IMR-90 (cell line): ENCODE data around the gene ATP11A. TPM values are rescaled to one million over a fixed set of nuclear protein-coding genes. Genes with fewer than 3 reads are reported as not detected.
"Not testable (repeated sequence)": the region's sequence is repeated elsewhere in the genome, so short reads cannot be mapped to it uniquely, and the experiment has no call there.

ENCODE experiments used
- ATAC-seq: fragments of 200-7000 bp; cut with Tn5 transposase; 2 replicates; pipeline ENCODE4 v1.9.1; 2020; ENCODE audit warnings: low read depth, mild to moderate bottlenecking, moderate library complexity
- BruUV-seq: library from RNA; stranded (reverse); fragments of 400-500 nt; replicated peaks from 2 replicates; lab custom pipeline; 2021; lab: Mats Ljungman, UMichigan
- CTCF ChIA-PET: fragments of 300-600 bp; formaldehyde crosslinking; extraction: SDS; loops from one replicate; lab custom pipeline; 2021; ENCODE audit warnings: antibody characterized with exemption; lab: Yijun Ruan, JAX
- POLR2A ChIA-PET: fragments of 300-600 bp; sonication (Branson Sonifier 250); formaldehyde crosslinking; loops from one replicate; lab custom pipeline; 2022; ENCODE audit warnings: antibody characterized with exemption; ENCODE audit not compliant: unreplicated experiment; lab: Charles Lee
- DNase-seq: peaks from one replicate; pipeline ENCODE4 v3.0.0; 2013
- H2AFZ ChIP-seq: replicated peaks from 2 replicates; pipeline ENCODE3; 2013; ENCODE audit warnings: low read length, mild to moderate bottlenecking; ENCODE audit not compliant: poor library complexity
- H2AK5ac ChIP-seq: 2 replicates; pipeline ENCODE4 v1.6.1; 2013; ENCODE audit warnings: low read depth, low read length, inconsistent platforms
- H2AK9ac ChIP-seq: replicated peaks from 2 replicates; pipeline ENCODE3; 2013; ENCODE audit warnings: mild to moderate bottlenecking, low read depth, low read length, moderate library complexity; ENCODE audit not compliant: poor library complexity
- H2BK120ac ChIP-seq: 2 replicates; pipeline ENCODE4 v1.6.1; 2013; ENCODE audit warnings: low read depth, low read length, inconsistent platforms
- H2BK15ac ChIP-seq: 3 replicates; pipeline ENCODE4 v1.6.1; 2013; ENCODE audit warnings: low read depth, low read length, inconsistent platforms
- H2BK20ac ChIP-seq: 2 replicates; pipeline ENCODE4 v1.6.1; 2013; ENCODE audit warnings: low read depth, mild to moderate bottlenecking, inconsistent platforms, low read length, moderate library complexity
- H2BK5ac ChIP-seq: 2 replicates; pipeline ENCODE4 v1.6.1; 2013; ENCODE audit warnings: mild to moderate bottlenecking, low read depth, low read length, inconsistent platforms; ENCODE audit not compliant: poor library complexity, severe bottlenecking
- H3K14ac ChIP-seq: replicated peaks from 2 replicates; pipeline ENCODE4 v1.6.1; 2013; ENCODE audit warnings: low read depth, low read length, inconsistent platforms
- H3K18ac ChIP-seq: 2 replicates; pipeline ENCODE4 v1.6.1; 2013; ENCODE audit warnings: low read depth, low read length, control low read depth
- H3K23ac ChIP-seq: 2 replicates; pipeline ENCODE4 v1.6.1; 2013; ENCODE audit warnings: low read depth, low read length, inconsistent platforms
- H3K27ac ChIP-seq: 2 replicates; pipeline ENCODE4 v1.5.1; 2013; ENCODE audit warnings: mild to moderate bottlenecking, control low read depth, low read length; ENCODE audit not compliant: insufficient read depth
- H3K27me3 ChIP-seq: 2 replicates; pipeline ENCODE4 v1.6.1; 2013; ENCODE audit warnings: low read length; ENCODE audit not compliant: control insufficient read depth, insufficient read depth
- H3K36me3 ChIP-seq: 2 replicates; pipeline ENCODE4 v1.6.1; 2013; ENCODE audit warnings: low read length, mixed read lengths; ENCODE audit not compliant: control insufficient read depth, insufficient read depth
- H3K4ac ChIP-seq: 2 replicates; pipeline ENCODE4 v1.6.1; 2013; ENCODE audit warnings: low read depth, low read length, inconsistent platforms
- H3K4me1 ChIP-seq: 2 replicates; pipeline ENCODE4 v1.6.1; 2013; ENCODE audit warnings: low read length, mixed read lengths; ENCODE audit not compliant: control insufficient read depth, insufficient read depth
- H3K4me2 ChIP-seq: 2 replicates; pipeline ENCODE4 v1.6.1; 2013; ENCODE audit warnings: low read depth, mild to moderate bottlenecking, control low read depth, low read length, moderate library complexity
- H3K4me3 ChIP-seq: 2 replicates; pipeline ENCODE4 v1.5.1; 2013; ENCODE audit warnings: low read depth, mild to moderate bottlenecking, control low read depth, low read length, moderate library complexity; ENCODE audit not compliant: insufficient read depth
- H3K56ac ChIP-seq: 2 replicates; pipeline ENCODE4 v1.6.1; 2013; ENCODE audit warnings: low read length, inconsistent platforms; ENCODE audit not compliant: insufficient read depth; ENCODE audit errors: extremely low read depth
- H3K79me1 ChIP-seq, 2 experiments: 2 replicates each; pipeline ENCODE4 v1.6.1; 2013; ENCODE audit warnings: low read length in 2 of 2, inconsistent platforms in 1 of 2, low read depth in 1 of 2
- H3K9ac ChIP-seq: 2 replicates; pipeline ENCODE4 v1.6.1; 2013; ENCODE audit warnings: low read depth, low read length, control low read depth
- H3K9me1 ChIP-seq: 2 replicates; pipeline ENCODE4 v1.6.1; 2013; ENCODE audit warnings: low read length, inconsistent platforms; ENCODE audit not compliant: insufficient read depth
- H3K9me3 ChIP-seq: 2 replicates; pipeline ENCODE4 v1.6.1; 2013; ENCODE audit warnings: low read length; ENCODE audit not compliant: control insufficient read depth, insufficient read depth
- H4K20me1 ChIP-seq: 2 replicates; pipeline ENCODE4 v1.6.1; 2013; ENCODE audit warnings: low read length, inconsistent platforms; ENCODE audit not compliant: insufficient read depth
- H4K5ac ChIP-seq: 2 replicates; pipeline ENCODE4 v1.6.1; 2013; ENCODE audit warnings: mild to moderate bottlenecking, low read depth, low read length, control low read depth
- H4K8ac ChIP-seq, 2 experiments: 2 replicates each; pipeline ENCODE4 v1.6.1; 2013; ENCODE audit warnings: low read depth in 2 of 2, low read length in 2 of 2, control low read depth in 1 of 2, inconsistent platforms in 1 of 2
- H4K91ac ChIP-seq: 2 replicates; pipeline ENCODE4 v1.6.1; 2013; ENCODE audit warnings: low read depth, low read length, inconsistent platforms; ENCODE audit not compliant: insufficient read depth
- WGBS, 2 experiments: methylation state at CpG; one replicate each; pipeline versions ENCODE4 v1.1.5 to v1.1.7; 2013; ENCODE audit warnings: missing lambda C conversion rate in 2 of 2; ENCODE audit not compliant: insufficient read length in 1 of 2; ENCODE audit errors: extremely low coverage in 2 of 2; 5-methylcytosine and 5-hydroxymethylcytosine counted together
- dilution Hi-C: fragments of 300-500 bp; cut with HindIII; formaldehyde crosslinking; loops from one replicate; pipeline ENCODE4 v1.14.3; 2018; ENCODE audit warnings: low sequenced_read_pairs; ENCODE audit not compliant: unreplicated experiment
- in situ Hi-C: fragments of 300-500 bp; cut with MboI; formaldehyde crosslinking; loops from 3 replicates; pipeline ENCODE4 v1.14.3; 2019; ENCODE audit warnings: low sequenced_read_pairs, inconsistent platforms, mixed read lengths
- intact Hi-C: fragments of 100-400 bp; cut with micrococcal nuclease; formaldehyde crosslinking; loops from 2 replicates; pipeline ENCODE4 v1.10.0; 2022
- polyA plus RNA-seq, 3 experiments: library from polyadenylated mRNA; depleted of rRNA; stranded (reverse); fragments of >200 nt; gene quantifications; 2 replicates each; pipeline ENCODE4 v1.2.3, GENCODE V29; 2012; ENCODE audit warnings: low replicate concordance in 1 of 3
- total RNA-seq: library from RNA; depleted of rRNA; stranded (reverse); fragments of >200 nt; gene quantifications from 2 replicates; pipeline ENCODE4 v1.2.3, GENCODE V29; 2012

ATP11A gene
- total and polyA plus RNA-seq, 2 of the 4 experiments (the other 2 are of a cell fraction): 8.4 to 12.0 TPM

- H3K4me1 ChIP-seq, H3K27me3 ChIP-seq, H4K8ac ChIP-seq, dilution Hi-C loops, H2BK120ac ChIP-seq, H2AFZ ChIP-seq, H3K79me1 ChIP-seq, H3K27ac ChIP-seq, H3K36me3 ChIP-seq, H4K5ac ChIP-seq, in situ Hi-C loops, H3K18ac ChIP-seq, BruUV-seq, POLR2A ChIA-PET, H4K91ac ChIP-seq, H3K56ac ChIP-seq, H3K4ac ChIP-seq, ATAC-seq, H3K9me3 ChIP-seq, H2BK20ac ChIP-seq, H3K23ac ChIP-seq, CTCF ChIA-PET, H2BK5ac ChIP-seq, H3K4me3 ChIP-seq, H2AK5ac ChIP-seq, H3K9me1 ChIP-seq, H2BK15ac ChIP-seq, H3K9ac ChIP-seq, H3K14ac ChIP-seq, H4K20me1 ChIP-seq, H3K4me2 ChIP-seq, H2AK9ac ChIP-seq, intact Hi-C loops, DNase-seq: not testable (repeated sequence)
- no CpG with 5 or more reads among the region's 6 CpGs for WGBS, 2 experiments
Observed at GRCh38 chr13:112800807-112801206, 111.0 kb downstream of the ATP11A start.
